CD4-positive, alpha-beta T cell treated with Interleukin-6 at 100 ng/mL for 8 hours (primary cell): ENCODE measurements around the gene PLCB3.

Experiments
- DNase-seq: peaks from one replicate; pipeline ENCODE4 v3.0.0-alpha.2; 2020; ENCODE audit warnings: mixed read lengths, low spot score

PLCB3 gene

GRCh38 chr11:64267207-64267945 is 16.0 kb downstream of the PLCB3 start:
- DNase-seq: no peak

DNA sequence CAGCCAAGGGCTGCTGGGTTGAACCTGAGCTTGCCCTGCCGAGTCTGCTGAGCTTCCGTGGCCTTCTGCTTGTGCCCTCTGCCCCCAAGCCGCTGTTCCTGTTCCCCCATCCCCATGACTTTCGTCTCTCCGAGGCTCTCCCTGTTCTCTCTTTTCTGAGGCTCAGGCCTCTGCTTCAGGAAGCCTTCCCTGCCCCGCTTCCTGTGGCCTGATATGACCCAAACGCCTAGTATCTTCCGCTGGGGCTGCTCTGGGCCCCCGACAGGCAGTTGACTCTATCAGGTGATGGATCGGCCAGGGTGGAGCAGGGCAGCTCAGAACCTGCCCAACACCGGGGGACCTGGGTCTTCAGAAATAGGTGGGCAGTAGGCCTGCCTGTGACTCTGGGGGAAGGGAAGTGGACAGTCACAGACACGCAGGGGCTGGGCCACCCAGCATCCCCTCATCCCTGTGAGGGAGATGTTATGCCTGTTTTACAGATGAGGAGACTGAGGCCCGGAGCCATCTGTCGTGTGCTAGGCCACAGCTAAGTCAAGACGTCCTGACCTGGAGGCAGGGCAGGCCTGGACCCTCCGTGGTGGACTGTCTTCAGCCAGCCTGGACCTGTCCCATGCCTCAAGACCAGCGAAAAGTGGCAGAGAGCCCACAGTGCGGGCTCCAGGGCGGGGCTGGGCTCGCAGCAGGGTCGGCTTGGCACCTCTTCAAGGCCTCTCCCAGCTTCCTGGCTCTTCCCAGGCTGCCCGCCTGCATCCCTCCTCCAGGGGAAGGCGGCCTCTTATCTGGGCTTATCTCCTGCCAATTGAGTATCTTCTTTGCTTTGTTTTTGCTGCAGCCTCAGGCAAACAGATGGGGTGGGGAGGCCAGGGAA is 16.9 kb downstream of the PLCB3 start:
- DNase-seq: no peak

DNA sequence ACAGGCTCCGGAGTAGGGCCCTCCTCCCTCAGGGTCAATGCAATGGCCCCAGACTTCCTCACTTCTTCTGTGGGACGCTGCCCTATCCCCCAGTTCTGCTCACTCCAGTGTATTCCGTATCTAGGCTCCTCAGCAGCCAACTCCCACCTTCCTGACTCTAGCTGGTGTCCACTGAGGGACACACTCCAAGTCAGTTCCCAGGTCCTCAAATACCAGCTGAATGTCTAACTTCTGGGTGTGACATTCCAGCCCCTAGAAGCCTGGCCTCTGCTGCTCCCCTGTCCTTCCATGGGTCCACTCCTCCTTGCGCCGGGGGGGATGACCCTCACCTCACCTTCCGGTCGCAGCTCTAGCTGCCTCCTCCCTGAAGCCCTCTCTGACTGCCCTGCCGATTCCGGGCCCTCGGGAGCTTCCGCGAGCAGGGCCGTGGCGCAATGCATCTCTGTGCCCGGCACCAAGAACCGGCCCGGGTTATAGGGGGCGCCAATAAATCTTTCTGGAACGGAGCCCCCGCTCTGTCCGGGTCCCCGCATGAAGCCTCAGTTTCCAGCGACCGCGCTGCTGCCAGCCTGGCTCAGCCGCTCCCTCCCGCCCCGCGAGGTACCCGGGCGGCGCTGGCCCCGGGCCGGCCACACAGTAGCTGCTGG is 17.7 kb downstream of the PLCB3 start:
- DNase-seq: peak; percentile 39

DNA sequence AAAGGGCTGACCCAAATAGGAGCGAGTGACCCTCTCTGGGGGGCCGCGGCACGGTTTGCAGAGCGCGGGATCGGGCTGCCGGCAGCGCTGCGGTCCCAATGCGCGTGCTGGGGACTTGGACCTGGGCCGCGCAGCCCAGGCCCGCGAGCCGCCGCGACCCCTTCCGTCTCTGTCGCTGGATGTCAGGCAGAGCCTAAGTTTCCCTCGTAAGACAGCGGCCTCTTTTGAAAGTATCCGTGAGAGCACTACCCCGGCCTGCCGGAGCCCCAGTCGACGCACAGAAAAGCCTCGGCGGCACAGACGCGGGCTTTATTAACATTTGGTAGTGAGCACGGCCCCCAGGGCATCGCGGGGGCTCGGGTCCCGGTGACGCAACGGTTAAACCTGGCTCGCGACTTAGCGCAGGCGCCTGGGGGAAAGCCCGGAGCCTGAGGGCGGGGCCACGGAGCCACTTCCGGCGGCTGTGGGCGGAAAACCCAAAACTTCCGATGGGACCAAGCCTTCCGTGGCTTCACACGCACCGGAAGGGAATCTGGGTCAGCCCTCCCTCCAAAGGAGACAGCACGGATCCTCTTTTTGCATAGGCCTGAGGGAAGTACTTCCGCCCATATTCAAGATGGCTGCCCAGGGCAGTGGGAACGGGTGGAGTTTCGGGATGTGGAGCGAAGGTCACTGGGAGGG is 18.4 kb downstream of the PLCB3 start:
- peak; percentile 98 for DNase-seq

- DNase-seq: no peak
Measured at GRCh38 chr11:64275031-64275800, 23.9 kb downstream of the PLCB3 start.

DNA sequence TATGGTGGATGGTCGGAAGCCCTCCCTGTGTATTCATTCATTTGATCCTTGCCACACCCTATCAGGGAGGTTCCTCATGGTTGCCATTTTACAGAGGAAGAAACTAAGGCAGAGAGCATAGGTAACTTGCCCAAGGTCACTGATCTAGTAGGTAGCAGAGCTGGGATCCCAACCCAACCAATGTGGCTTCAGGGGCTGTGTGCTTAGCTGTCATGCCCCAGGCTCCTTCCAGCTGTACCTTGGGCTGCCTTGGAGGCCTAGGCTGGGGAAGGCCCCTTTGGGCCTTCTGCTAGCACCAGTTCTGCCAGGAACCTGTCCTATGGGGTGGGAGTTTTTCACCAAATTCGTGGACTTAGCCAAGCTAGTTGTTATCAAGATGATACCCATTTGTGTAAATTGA is 24.5 kb downstream of the PLCB3 start:
- DNase-seq: no peak

- DNase-seq: no peak
Measured at GRCh38 chr11:64276653-64277431, 25.5 kb downstream of the PLCB3 start.

GRCh38 chr11:64278576-64279190 is 27.4 kb downstream of the PLCB3 start:
- DNase-seq: no peak

GRCh38 chr11:64281957-64282770 is 30.8 kb downstream of the PLCB3 start:
- DNase-seq: no peak

GRCh38 chr11:64283092-64283491 is 31.8 kb downstream of the PLCB3 start:
- DNase-seq: no peak

GRCh38 chr11:64284048-64284961 is 33.0 kb downstream of the PLCB3 start, which contains the start of gene BAD:
BAD (minus strand) TSS chr11:64284665; CDS start chr11:64284368, 297 bp downstream.
- peak; percentile 93 for DNase-seq

- DNase-seq: peak; percentile 85
Measured at GRCh38 chr11:64284962-64285884, 33.9 kb downstream of the PLCB3 start, which contains the start of gene GPR137. GPR137 (plus strand) TSS chr11:64285848; CDS start chr11:64286525, 677 bp downstream.

DNA sequence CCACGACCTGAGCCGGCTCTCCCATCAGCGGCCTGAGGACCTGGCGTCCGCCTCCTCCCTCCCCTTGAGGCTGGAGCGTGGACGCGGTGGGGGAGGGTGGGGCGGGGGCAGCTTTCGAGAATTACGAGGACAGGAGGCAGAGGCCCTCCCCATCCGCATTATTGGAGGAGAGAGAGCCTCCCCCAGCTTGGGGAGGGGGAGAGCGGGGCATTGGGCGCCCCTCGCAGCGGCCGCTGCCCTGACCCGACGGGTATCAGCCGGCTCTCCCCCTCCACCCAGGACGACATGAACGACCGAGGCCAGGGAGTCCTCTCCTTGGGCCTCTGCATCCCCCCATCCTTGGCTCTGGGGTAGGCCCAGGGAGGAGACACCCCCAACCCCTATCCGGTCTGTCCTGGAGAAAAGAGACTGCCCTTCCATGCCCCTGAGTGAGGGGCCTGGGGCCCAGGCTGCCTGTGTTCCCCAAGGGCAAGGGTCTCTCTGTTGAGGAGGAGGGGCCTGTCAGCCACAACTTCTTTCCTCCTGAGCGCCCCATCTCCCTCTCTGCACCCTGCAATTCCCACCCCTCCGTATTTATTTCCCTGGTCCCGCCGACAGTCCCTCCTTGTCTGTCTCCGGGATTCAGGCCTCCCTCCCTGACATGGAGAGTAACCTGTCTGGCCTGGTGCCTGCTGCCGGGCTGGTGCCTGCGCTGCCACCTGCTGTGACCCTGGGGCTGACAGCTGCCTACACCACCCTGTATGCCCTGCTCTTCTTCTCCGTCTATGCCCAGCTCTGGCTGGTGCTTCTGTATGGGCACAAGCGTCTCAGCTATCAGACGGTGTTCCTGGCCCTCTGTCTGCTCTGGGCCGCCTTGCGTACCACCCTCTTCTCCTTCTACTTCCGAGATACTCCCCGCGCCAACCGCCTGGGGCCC is 34.8 kb downstream of the PLCB3 start:
- DNase-seq: no peak

DNA sequence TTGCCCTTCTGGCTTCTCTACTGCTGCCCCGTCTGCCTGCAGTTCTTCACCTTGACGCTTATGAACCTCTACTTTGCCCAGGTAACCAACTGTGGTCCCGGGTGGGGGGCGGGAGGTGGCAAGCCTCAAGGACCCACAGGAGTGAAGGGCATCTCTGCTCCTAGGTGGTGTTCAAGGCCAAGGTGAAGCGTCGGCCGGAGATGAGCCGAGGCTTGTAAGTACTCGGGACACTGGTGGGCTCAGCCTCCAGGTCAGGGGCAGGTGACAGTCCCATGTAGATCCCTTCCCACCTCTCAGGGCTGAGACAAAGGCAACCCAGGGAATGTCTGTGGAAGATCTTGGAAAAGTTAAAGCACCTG is 35.5 kb downstream of the PLCB3 start:
- no peak for DNase-seq

DNA sequence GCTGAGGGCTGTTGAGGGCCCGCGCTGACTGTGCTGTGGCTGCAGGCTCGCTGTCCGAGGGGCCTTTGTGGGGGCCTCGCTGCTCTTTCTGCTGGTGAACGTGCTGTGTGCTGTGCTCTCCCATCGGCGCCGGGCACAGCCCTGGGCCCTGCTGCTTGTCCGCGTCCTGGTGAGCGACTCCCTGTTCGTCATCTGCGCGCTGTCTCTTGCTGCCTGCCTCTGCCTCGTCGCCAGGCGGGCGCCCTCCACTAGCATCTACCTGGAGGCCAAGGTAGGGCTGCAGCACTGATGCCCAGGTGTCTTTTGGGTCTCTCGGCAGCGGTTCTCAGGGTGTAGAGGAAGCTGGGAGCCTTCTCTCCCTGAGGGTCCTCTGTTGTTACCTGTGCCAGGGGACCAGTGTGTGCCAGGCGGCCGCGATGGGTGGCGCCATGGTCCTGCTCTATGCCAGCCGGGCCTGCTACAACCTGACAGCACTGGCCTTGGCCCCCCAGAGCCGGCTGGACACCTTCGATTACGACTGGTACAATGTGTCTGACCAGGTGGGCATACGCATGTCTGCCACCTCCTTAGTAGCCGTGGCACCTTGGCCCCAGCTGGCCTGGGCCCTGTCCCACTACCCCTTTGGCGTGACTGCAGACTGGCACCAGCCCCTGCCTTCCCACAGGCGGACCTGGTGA is 36.5 kb downstream of the PLCB3 start:
- no peak for DNase-seq
